GM12891 (cell line): ENCODE measurements around the gene TNFRSF25.

Experiments
- DNase-seq: peaks from one replicate; pipeline ENCODE4 v3.0.0; 2011; ENCODE audit warnings: low spot score; ENCODE audit not compliant: insufficient read length
- FAIRE-seq: peaks from 2 replicates; lab custom pipeline; 2011; peaks lifted over from hg19 to GRCh38; lab: Jason Lieb, UNC
- PAX5 ChIP-seq: IDR thresholded peaks from 2 replicates; pipeline ENCODE4 v1.6.1; 2011; ENCODE audit warnings: low read length, moderate library complexity, mild to moderate bottlenecking; ENCODE audit not compliant: insufficient read depth, severe bottlenecking
- POLR2A ChIP-seq: IDR thresholded peaks from 2 replicates; pipeline ENCODE4 v1.6.1; 2011; ENCODE audit warnings: low read depth, low read length, control low read depth
- POLR2AphosphoS5 ChIP-seq: IDR thresholded peaks from 2 replicates; pipeline ENCODE4 v1.6.1; 2011; ENCODE audit warnings: low read depth, low read length, control low read depth
- POU2F2 ChIP-seq: IDR thresholded peaks from 2 replicates; pipeline ENCODE4 v1.6.1; 2011; ENCODE audit warnings: low read depth, mild to moderate bottlenecking, control low read depth, low read length, moderate library complexity
- SPI1 ChIP-seq: IDR thresholded peaks from 2 replicates; pipeline ENCODE4 v1.6.1; 2011; ENCODE audit warnings: low read depth, low read length, control low read depth
- TAF1 ChIP-seq: IDR thresholded peaks from 2 replicates; pipeline ENCODE4 v1.6.1; 2011; ENCODE audit warnings: low read depth, low read length, control low read depth

Gene TNFRSF25

GRCh38 chr1:6416906-6417305, 49.1 kb downstream of the TNFRSF25 start:
- DNase-seq: no peak
- FAIRE-seq: no peak
- TF ChIP-seq PAX5: no peak
- TF ChIP-seq POLR2A: no peak
- TF ChIP-seq SPI1: no peak
- TF ChIP-seq TAF1: no peak
- no peak for TF ChIP-seq POU2F2
- no peak for TF ChIP-seq POLR2AphosphoS5

DNA sequence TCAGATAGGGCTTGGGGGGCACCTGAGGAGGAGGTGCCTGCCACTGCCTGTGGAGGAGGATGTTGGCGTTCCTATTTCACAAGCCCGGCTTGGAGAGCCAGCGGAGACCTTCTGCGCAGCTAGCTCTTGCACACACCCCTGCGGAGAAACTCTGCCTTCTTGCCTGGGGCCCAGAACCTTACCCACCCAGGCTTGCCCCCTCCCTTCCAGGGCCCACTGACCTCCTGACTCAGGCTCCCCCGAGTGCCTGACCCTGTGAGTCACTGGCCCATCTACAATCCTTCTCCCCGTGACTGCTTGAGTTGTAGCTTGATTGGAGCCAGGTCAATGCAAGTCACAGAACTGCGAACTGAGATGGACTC, 49.7 kb downstream of the TNFRSF25 start:
- TF ChIP-seq TAF1: no peak
- TF ChIP-seq POLR2AphosphoS5: no peak
- TF ChIP-seq POLR2A: no peak
- no peak for TF ChIP-seq PAX5
- no peak for TF ChIP-seq POU2F2
- TF ChIP-seq SPI1: no peak
- DNase-seq (no peak), FAIRE-seq (no peak)

DNA sequence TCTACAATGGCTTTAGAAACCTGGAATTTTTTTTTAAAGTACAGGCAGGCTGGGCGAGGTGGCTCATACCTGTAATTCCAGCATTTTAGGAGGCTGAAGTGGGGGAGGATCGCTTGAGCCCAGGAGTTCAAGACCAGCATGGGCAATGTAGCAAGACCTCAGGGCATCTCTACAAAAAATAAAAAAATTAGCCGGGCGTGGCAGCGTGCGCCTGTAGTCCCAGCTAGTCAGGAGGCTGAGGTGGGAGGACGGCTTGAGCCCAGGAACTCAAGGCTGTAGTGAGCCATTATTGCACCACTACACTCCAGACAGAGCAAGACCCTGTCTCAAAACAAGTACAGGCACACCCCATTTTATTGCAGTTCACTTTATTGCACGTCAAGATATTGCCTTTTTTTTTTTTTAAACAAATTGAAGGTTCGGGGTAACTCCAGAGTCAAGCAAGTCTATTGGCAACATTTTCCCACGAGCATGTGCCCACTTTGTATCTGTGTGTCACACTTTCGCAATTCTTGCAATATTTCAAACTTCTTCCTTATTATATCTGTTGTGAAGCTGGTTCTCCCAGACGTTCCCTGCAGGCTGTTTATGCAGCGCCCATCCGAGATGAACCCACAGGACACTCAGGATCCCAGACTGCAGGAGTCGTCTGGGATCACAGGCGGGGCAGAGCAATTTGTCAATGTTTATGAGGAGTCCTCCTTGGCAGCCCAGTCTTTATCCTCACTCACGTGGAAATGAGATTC, 50.9 kb downstream of the TNFRSF25 start:
- peak; percentile 20 for FAIRE-seq
- DNase-seq: no peak

GRCh38 chr1:6414443-6414844, 51.5 kb downstream of the TNFRSF25 start:
- FAIRE-seq (peak; percentile 76), DNase-seq (no peak)
- 0 out of 2 replicates have a peak, but pooled peaks have one; percentile 23 for TF ChIP-seq POLR2AphosphoS5
- no peak for TF ChIP-seq SPI1
- peak; percentile 50; the same call in 1 of the 2 replicates for TF ChIP-seq POLR2A
- TF ChIP-seq POU2F2: peak; percentile 44; the same call in 1 of the 2 replicates
- TF ChIP-seq TAF1: 0 out of 2 replicates have a peak, but pooled peaks have one; percentile 6
- peak; percentile 24 for TF ChIP-seq PAX5

More for the DNA sequence above, 50.9 kb downstream of the TNFRSF25 start:
- TF ChIP-seq PAX5: no peak
- no peak for TF ChIP-seq POU2F2
- TF ChIP-seq POLR2AphosphoS5: no peak
- TF ChIP-seq POLR2A: no peak
- TF ChIP-seq TAF1: no peak
- TF ChIP-seq SPI1: no peak

GRCh38 chr1:6412896-6413295, 53.1 kb downstream of the TNFRSF25 start:
- FAIRE-seq (no peak), DNase-seq (no peak)
- TF ChIP-seq TAF1: no peak
- TF ChIP-seq POU2F2: no peak
- TF ChIP-seq POLR2AphosphoS5: no peak
- no peak for TF ChIP-seq PAX5
